ENCODE results near the gene MTURN. TPM values are rescaled to one million over a fixed set of nuclear protein-coding genes. Genes with fewer than 3 reads are reported as not detected.

The MTURN gene
- total RNA-seq, 1 donor from 2014 or later = 20.1 TPM

- no peak overlapping the region for H3K27ac Mint-ChIP-seq
- TF ChIP-seq CTCF (IDR thresholded peaks at IDR 0.05; ENCODE audit: unreplicated experiment) = no peak
- no peaks in the 10 kb centered on the region for H3K36me3 Mint-ChIP-seq (ENCODE audit: insufficient read depth)
- no peak for DNase-seq (ENCODE audit: low spot score, unreplicated experiment)
- no peaks in the 10 kb centered on the region for H3K9me3 Mint-ChIP-seq (ENCODE audit: low read depth)
- H3K4me3 Mint-ChIP-seq (ENCODE audit: low read depth) = no peak overlapping the region
- peaks cover 4% of the 10 kb centered on the region for H3K4me1 Mint-ChIP-seq (ENCODE audit: low read depth)
- no peaks in the 10 kb centered on the region for H3K27me3 Mint-ChIP-seq
These were observed 43.2 kb downstream of the MTURN start for GRCh38 chr7:30177965-30178364.

GRCh38 chr7:30178748-30179436 is 44.1 kb downstream of the MTURN start:
- Mint-ChIP-seq H3K4me3 (ENCODE audit: low read depth) (no peak overlapping the region), H3K27me3 (no peaks in the 10 kb centered on the region), H3K36me3 (ENCODE audit: insufficient read depth) (no peaks in the 10 kb centered on the region), H3K9me3 (ENCODE audit: low read depth) (no peaks in the 10 kb centered on the region), H3K27ac (no peak overlapping the region), H3K4me1 (ENCODE audit: low read depth) (peaks cover 7% of the 10 kb centered on the region)
- TF ChIP-seq CTCF (IDR thresholded peaks at IDR 0.05; ENCODE audit: unreplicated experiment) = no peak
- DNase-seq (ENCODE audit: low spot score, unreplicated experiment) = no peak

GRCh38 chr7:30180718-30181117 is 45.9 kb downstream of the MTURN start:
- no peak overlapping the region for H3K4me3 Mint-ChIP-seq (ENCODE audit: low read depth)
- TF ChIP-seq CTCF (IDR thresholded peaks at IDR 0.05; ENCODE audit: unreplicated experiment) = no peak
- DNase-seq (ENCODE audit: low spot score, unreplicated experiment) = no peak
- no peaks in the 10 kb centered on the region for H3K36me3 Mint-ChIP-seq (ENCODE audit: insufficient read depth)
- peaks cover 7% of the 10 kb centered on the region for H3K4me1 Mint-ChIP-seq (ENCODE audit: low read depth)
- H3K27ac Mint-ChIP-seq = no peak overlapping the region
- no peaks in the 10 kb centered on the region for H3K27me3 Mint-ChIP-seq
- no peaks in the 10 kb centered on the region for H3K9me3 Mint-ChIP-seq (ENCODE audit: low read depth)

- no peak for DNase-seq (ENCODE audit: low spot score, unreplicated experiment)
- H3K9me3 Mint-ChIP-seq (ENCODE audit: low read depth) = no peaks in the 10 kb centered on the region
- no peak overlapping the region for H3K27ac Mint-ChIP-seq
- H3K4me1 Mint-ChIP-seq (ENCODE audit: low read depth) = peaks cover 7% of the 10 kb centered on the region
- H3K4me3 Mint-ChIP-seq (ENCODE audit: low read depth) = no peak overlapping the region
- H3K27me3 Mint-ChIP-seq = no peaks in the 10 kb centered on the region
- H3K36me3 Mint-ChIP-seq (ENCODE audit: insufficient read depth) = no peaks in the 10 kb centered on the region
- TF ChIP-seq CTCF (IDR thresholded peaks at IDR 0.05; ENCODE audit: unreplicated experiment) = no peak
These were observed 46.4 kb downstream of the MTURN start for GRCh38 chr7:30181211-30181610.

- H3K4me3 Mint-ChIP-seq (ENCODE audit: low read depth) = no peak overlapping the region
- H3K27ac Mint-ChIP-seq = no peak overlapping the region
- no peaks in the 10 kb centered on the region for H3K36me3 Mint-ChIP-seq (ENCODE audit: insufficient read depth)
- no peaks in the 10 kb centered on the region for H3K27me3 Mint-ChIP-seq
- DNase-seq (ENCODE audit: low spot score, unreplicated experiment) = no peak
- peaks cover 5% of the 10 kb centered on the region for H3K4me1 Mint-ChIP-seq (ENCODE audit: low read depth)
- H3K9me3 Mint-ChIP-seq (ENCODE audit: low read depth) = peaks cover 4% of the 10 kb centered on the region
- TF ChIP-seq CTCF (IDR thresholded peaks at IDR 0.05; ENCODE audit: unreplicated experiment) = no peak
These were observed 47.1 kb downstream of the MTURN start for GRCh38 chr7:30181736-30182522.

All from progenitor cell of endocrine pancreas (in vitro differentiated cells).